GM10266 (cell line): ENCODE measurements around the gene DPEP3.
A peak's percentile ranks its signal among the peaks of the same experiment; 100 is the strongest.
"Not testable (repeated sequence)": the region's sequence is repeated elsewhere in the genome, so short reads cannot be mapped to it uniquely, and the experiment has no call there.

Experiments used
- DNase-seq: peaks from one replicate; pipeline ENCODE4 v3.0.0; 2012; ENCODE audit errors: extremely low spot score
- TF ChIP-seq, protein P1 (sequence below): IDR thresholded peaks from 2 replicates; pipeline ENCODE4 v1.5.1; 2012; ENCODE audit warnings: mild to moderate bottlenecking, low read depth; ENCODE audit not compliant: control insufficient read depth, insufficient read depth; ENCODE audit errors: missing control alignments

The DPEP3 gene

DNA sequence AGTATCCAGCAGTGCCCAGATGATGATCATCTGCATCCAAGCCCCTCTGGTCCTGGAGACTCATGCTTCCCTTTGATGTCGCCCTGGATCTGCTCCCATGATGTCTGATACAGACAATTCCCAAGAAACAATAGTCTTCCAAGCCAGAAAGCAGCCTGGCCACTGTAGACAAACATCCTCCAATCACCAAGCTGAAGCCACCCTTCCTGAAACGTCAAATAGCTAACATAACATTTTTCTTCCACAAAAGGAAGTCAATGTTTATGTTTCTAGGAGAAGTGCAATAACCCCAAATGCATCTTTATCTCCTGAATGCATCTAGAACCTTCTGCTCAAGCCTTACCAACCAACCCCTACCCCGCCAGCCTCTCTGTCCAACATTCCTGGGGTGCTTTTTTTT lies 20.2 kb upstream of the DPEP3 start:
- DNase-seq = no peak
- TF ChIP-seq, protein P1, sequence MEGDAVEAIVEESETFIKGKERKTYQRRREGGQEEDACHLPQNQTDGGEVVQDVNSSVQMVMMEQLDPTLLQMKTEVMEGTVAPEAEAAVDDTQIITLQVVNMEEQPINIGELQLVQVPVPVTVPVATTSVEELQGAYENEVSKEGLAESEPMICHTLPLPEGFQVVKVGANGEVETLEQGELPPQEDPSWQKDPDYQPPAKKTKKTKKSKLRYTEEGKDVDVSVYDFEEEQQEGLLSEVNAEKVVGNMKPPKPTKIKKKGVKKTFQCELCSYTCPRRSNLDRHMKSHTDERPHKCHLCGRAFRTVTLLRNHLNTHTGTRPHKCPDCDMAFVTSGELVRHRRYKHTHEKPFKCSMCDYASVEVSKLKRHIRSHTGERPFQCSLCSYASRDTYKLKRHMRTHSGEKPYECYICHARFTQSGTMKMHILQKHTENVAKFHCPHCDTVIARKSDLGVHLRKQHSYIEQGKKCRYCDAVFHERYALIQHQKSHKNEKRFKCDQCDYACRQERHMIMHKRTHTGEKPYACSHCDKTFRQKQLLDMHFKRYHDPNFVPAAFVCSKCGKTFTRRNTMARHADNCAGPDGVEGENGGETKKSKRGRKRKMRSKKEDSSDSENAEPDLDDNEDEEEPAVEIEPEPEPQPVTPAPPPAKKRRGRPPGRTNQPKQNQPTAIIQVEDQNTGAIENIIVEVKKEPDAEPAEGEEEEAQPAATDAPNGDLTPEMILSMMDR = no peak

DNA sequence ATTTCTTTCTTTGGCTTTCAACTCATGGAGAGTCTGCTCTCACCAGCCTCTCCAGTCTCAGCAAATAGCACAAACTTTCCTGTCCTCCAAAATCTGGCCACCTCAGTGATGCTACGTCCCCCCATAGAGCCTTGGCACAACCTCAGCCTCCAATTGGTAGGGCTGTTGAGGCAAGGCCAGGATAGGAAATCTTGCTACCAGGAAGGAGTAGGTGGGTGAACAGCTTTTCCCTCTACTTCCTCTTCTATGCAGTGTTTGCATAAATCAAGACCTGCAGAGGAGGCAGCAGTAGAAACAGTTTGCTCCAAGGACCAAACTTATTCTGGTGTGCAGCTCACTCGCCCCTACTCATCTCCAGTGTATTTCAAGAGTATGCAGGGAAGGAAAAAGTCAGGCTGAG lies 19.7 kb upstream of the DPEP3 start:
- no peak for DNase-seq
- TF ChIP-seq, protein P1 = no peak

DNA sequence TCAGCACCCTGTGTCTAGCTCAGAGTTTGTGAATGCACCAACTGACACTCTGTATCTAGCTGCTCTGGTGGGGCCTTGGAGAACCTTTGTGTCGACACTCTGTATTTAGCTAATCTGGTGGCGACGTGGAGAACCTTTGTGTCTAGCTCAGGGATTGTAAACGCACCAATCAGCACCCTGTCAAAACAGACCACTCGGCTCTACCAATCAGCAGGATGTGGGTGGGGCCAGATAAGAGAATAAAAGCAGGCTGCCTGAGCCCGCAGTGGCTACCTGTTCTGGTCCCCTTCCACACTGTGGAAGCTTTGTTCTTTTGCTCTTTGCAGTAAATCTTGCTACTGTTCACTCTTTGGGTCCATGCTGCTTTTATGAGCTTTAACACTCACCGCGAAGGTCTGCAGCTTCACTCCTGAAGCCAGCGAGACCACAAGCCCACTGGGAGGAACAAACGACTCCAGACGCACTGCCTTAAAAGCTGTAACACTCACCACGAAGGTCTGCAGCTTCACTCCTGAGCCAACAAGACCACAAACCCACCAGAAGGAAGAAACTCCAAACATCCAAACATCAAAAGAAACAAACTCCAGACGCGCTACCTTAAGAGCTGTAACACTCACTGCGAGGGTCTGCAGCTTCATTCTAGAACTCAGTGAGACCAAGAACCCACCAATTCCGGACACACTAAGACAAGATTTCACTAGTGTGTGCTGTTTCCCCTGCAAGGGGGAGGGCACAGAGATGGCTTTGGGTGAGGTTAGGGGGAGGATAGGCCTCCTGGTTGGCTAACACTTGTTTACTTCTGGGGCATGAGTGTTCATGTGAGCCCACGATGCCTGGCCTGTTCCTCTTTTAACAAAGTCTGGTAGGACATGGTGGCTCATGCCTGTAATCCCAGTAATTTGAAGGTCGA lies 18.7 kb upstream of the DPEP3 start, which contains the start of gene DPEP2:
DPEP2 (minus strand) TSS at position 706 of the 910 bp plus-strand sequence. CDS start 6,272 bp downstream, outside the sequence.
- DNase-seq = not testable (repeated sequence)

DNA sequence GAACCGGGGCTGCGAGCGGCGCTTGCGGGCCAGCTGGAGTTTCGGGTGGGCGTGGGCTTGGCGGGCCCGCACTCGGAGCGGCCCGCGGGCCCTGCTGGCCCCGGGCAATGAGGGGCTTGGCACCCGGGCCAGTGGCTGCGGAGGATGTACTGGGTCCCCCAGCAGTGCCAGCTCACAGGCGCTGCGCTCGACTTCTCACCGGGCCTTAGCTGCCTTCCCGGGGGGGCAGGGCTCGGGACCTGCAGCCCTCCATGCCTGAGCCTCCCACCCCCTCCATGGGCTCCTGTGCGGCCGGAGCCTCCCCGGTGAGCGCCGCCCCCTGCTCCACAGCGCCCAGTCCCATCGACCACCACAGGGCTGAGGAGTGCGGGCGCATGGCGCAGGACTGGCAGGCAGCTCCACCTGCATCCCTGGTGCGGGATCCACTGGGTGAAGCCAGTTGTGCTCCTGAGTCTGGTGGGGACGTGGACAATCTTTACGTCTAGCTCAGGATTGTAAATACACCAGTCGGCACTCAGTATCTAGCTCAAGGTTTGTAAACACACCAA lies 18.0 kb upstream of the DPEP3 start:
- DNase-seq = not testable (repeated sequence)

DNA sequence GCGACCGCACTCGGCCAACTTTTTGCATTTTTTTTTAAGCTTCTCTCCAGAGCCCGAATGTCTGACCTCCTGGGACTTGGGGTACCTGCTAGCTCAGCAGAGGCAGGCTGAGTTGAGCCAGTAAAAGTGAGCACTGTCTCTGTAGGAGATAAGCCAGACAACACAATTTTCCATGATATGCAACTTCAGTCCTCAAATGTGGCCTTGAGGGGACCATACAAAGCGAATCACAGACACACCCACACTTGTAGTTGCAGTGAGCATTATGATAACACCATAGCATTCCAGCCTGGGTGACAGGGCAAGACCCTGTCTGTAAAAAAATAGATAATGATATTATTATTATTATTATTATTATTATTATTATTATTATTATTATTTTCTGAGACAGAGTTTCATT lies 16.4 kb upstream of the DPEP3 start:
- TF ChIP-seq, protein P1 = no peak
- no peak for DNase-seq

DNA sequence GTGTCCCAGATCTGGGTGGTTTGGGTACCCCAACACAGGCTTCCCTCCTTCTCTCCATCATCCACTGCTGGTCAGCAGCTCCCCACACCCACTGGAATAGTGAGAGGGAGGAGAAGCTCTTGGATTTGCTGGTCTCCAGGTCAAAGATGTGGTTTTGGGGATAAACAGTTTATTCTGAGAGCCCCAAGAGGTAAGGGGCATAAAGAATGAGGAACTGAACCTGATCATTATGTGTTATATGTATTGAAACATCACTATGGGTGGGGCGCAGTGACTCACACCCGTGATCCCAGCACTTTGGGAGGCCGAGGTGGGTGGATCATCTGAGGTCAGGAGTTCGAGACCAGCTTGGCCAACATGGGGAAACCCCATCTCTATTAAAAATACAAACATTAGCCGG lies 15.1 kb upstream of the DPEP3 start:
- TF ChIP-seq, protein P1 = no peak
- no peak for DNase-seq

DNA sequence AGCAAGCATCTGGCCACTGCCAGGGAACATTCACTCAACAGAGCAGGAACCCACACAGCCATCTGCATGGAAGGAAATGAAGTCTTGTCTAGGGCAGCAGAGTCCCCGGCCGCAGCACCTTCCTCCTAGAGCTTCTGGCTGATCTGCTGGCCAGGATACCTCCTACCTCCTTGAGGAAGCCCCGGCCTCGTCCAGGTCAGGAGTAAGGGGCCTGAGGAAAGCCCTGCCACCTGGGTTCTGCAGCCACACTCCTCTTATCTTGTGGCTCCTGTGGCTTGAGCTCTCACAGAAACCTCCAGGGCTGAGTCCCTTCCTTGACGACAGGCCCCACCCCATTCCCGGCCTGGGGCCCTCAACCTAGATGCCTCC lies 13.7 kb upstream of the DPEP3 start:
- DNase-seq = not testable (repeated sequence)

DNA sequence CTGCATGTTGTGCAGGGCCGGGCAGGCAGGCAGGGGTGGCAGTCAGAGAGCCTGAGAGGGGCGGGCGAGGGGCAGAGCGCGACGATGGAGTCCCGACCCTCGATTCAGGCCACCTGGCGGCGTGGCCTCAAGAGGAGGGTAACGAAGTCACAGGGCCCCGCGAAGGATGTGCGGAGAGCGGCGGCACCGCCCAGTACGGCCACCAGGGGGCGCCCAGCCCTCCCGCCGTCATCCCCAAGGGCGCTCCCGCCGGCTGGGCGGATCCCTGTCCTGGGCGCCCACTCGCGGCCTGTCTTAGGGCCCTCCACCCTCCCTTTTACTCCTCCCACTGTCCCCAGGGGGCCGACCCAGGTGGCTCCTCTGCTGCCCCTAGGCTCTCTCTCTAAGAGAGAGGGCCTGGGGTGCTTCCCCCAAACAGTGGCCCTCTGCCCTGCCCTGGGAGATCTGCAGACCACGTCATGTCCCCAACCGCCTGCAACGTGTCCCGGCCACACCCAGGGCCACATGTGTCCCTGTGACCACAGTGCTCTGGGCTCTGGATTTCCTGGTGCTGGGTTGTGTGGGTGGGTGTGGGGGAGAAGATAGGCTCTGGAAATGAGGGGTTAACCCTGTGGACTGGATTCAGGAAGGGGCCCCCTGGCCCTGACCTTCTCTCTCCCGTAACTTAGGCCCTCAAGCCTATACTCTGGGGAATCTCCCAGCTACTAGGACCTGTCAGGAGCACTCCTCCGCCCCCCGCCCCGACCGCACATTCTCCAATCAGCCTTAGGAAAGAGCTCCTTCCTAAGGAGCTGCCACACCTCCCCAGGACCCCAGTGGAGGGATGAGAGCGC lies 13.1 kb upstream of the DPEP3 start:
- peak; percentile 89 for DNase-seq
- TF ChIP-seq, protein P1 = peak; percentile 96
